Measurements from ENCODE around the gene ZNF628. TPM values are rescaled to one million over a fixed set of nuclear protein-coding genes. Genes with fewer than 3 reads are reported as not detected.

The ZNF628 gene
- polyA plus RNA-seq, 3 donors from 2014 or later: 0.14 to 0.72 (median 0.21) TPM

- no peak for DNase-seq
- H3K9me3 Mint-ChIP-seq: no peaks in the 10 kb centered on the region
- peak overlapping the region in 1 of 6 donors; percentile 50 for H3K27ac Mint-ChIP-seq
- H3K4me1 Mint-ChIP-seq: peaks cover 6 to 14% of the 10 kb centered on the region in 2 donors
- H3K27me3 Mint-ChIP-seq (ENCODE audit: low read depth in 3 of 3): peaks cover 7 to 11% (median 8%) of the 10 kb centered on the region in 3 donors
- peaks cover 0 to 10% (median 6%) of the 10 kb centered on the region in 3 donors for H3K36me3 Mint-ChIP-seq
- H3K4me3 Mint-ChIP-seq: peak overlapping the region in 4 of 5 donors; percentile 18 to 33 (median 26)
Measured at GRCh38 chr19:55453511-55454260, 22.7 kb upstream of the ZNF628 start.

GRCh38 chr19:55454787-55455243, 21.6 kb upstream of the ZNF628 start:
- Mint-ChIP-seq H3K4me1 (peaks cover 7 to 14% of the 10 kb centered on the region in 2 donors), H3K27ac (no peak overlapping the region)

GRCh38 chr19:55455576-55456235, 20.7 kb upstream of the ZNF628 start:
- DNase-seq: no peak

More at GRCh38 chr19:55454787-55455243, 21.6 kb upstream of the ZNF628 start:
- Mint-ChIP-seq H3K27me3 (ENCODE audit: low read depth in 3 of 3) (peaks cover 7 to 10% (median 8%) of the 10 kb centered on the region in 3 donors), H3K4me3 (no peak overlapping the region), H3K9me3 (no peaks in the 10 kb centered on the region), H3K36me3 (peaks cover 0 to 10% (median 6%) of the 10 kb centered on the region in 3 donors)
- peak in 2 of 3 donors; percentile 25 to 35 for DNase-seq

GRCh38 chr19:55456347-55456746, 20.1 kb upstream of the ZNF628 start:
- DNase-seq: no peak
- peaks cover 10 to 19% of the 10 kb centered on the region in 2 donors for H3K4me1 Mint-ChIP-seq
- H3K4me3 Mint-ChIP-seq: no peak overlapping the region
- no peak overlapping the region for H3K27ac Mint-ChIP-seq
- no peaks in the 10 kb centered on the region for H3K9me3 Mint-ChIP-seq
- peaks cover 6 to 8% (median 6%) of the 10 kb centered on the region in 3 donors for H3K27me3 Mint-ChIP-seq (ENCODE audit: low read depth in 3 of 3)
- H3K36me3 Mint-ChIP-seq: peaks cover 0 to 10% (median 6%) of the 10 kb centered on the region in 3 donors

More at GRCh38 chr19:55455576-55456235, 20.7 kb upstream of the ZNF628 start:
- no peak overlapping the region for H3K4me3 Mint-ChIP-seq
- H3K36me3 Mint-ChIP-seq: peaks cover 0 to 10% (median 6%) of the 10 kb centered on the region in 3 donors
- H3K27me3 Mint-ChIP-seq (ENCODE audit: low read depth in 3 of 3): peaks cover 7 to 8% (median 8%) of the 10 kb centered on the region in 3 donors
- H3K4me1 Mint-ChIP-seq: peaks cover 11 to 16% of the 10 kb centered on the region in 2 donors
- H3K27ac Mint-ChIP-seq: no peak overlapping the region
- H3K9me3 Mint-ChIP-seq: no peaks in the 10 kb centered on the region

- Mint-ChIP-seq H3K36me3 (peaks cover 0 to 10% (median 6%) of the 10 kb centered on the region in 3 donors), H3K27ac (no peak overlapping the region), H3K4me1 (peaks cover 24 to 25% of the 10 kb centered on the region in 2 donors), H3K27me3 (ENCODE audit: low read depth in 3 of 3) (peaks cover 10 to 12% (median 10%) of the 10 kb centered on the region in 3 donors), H3K4me3 (no peak overlapping the region), H3K9me3 (no peaks in the 10 kb centered on the region)
- no peak for DNase-seq
Measured at GRCh38 chr19:55457683-55458457, 18.5 kb upstream of the ZNF628 start.

GRCh38 chr19:55459551-55459949, 16.9 kb upstream of the ZNF628 start:
- DNase-seq: no peak
- H3K36me3 Mint-ChIP-seq: no peaks in the 10 kb centered on the region
- H3K27me3 Mint-ChIP-seq (ENCODE audit: low read depth in 3 of 3): peaks cover 4 to 9% (median 8%) of the 10 kb centered on the region in 3 donors
- no peaks in the 10 kb centered on the region for H3K9me3 Mint-ChIP-seq
- peaks cover 19 to 25% of the 10 kb centered on the region in 2 donors for H3K4me1 Mint-ChIP-seq
- peak overlapping the region in 3 of 6 donors; percentile 6 to 49 (median 17) for H3K27ac Mint-ChIP-seq
- H3K4me3 Mint-ChIP-seq: peak overlapping the region in 2 of 5 donors; percentile 90 to 92

DNA sequence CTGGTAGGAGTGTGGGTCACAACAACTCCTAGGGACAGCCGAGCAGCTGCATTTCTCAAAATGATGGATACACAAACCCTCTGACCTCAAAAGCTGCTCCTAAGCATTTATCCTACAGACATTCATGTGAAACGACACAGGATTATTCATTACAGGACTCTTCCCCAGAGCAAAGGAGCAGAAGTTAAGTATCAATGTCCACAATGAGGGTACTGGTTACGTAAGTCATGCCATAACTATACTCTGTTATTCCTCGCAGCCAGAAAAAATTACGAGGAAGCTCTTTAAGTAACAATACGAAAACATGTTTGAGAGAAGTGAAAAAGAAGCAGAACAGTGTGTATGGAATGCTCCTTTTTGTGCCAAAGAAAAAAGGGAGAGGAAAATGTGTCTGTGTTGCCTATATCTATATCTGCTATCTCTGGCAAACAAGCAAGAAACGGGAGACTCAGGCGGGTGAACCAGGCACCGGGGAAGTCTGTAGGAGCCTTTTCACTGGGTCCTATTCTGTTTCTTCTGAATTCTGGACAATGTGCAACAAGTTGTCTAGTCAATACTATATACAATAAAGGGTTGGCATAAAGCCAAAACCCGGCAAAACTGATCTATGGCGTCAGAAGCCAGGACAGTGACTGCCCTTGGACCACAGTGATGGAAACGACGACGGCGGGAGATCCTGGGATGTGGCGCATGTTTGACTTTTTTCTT, 16.3 kb upstream of the ZNF628 start:
- Mint-ChIP-seq H3K36me3 (no peaks in the 10 kb centered on the region), H3K4me3 (peak overlapping the region; percentile 82 to 93 (median 90)), H3K27me3 (ENCODE audit: low read depth in 3 of 3) (peaks cover 4 to 9% (median 8%) of the 10 kb centered on the region in 3 donors), H3K27ac (peak overlapping the region; percentile 6 to 75 (median 62)), H3K4me1 (peaks cover 19 to 25% of the 10 kb centered on the region in 2 donors), H3K9me3 (no peaks in the 10 kb centered on the region)
- DNase-seq: no peak

DNA sequence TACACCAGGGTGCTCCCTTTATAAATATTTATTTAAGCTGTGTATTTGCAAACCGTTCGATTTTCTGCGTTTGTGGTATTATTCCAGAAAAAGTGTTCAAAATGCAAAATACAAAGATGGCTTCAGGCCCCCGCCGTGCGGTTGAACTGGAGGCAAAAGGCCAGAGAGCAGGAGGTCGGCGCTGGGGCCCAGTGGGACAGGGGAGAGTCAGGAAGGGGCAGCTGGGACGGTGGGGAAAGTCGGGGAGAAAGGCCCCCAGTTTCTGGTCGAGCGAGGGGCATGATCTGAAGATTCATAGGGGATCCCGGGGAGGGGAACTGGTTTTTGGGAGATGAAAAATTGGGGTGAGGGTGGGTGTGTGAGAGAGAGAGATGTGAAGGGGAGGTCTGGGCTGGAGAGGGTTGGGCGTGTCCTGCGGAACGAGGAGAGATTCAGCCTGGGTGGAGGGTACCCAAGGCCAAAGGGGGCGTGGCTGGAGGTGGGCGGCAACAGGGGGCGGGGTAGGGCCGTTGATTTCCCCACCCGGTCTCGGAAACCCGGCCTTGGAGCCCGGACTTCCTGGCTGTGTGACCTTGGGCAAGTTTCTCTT, 15.7 kb upstream of the ZNF628 start:
- no peaks in the 10 kb centered on the region for H3K36me3 Mint-ChIP-seq
- no peaks in the 10 kb centered on the region for H3K9me3 Mint-ChIP-seq
- H3K4me3 Mint-ChIP-seq: peak overlapping the region; percentile 82 to 93 (median 90)
- peak in 1 of 3 donors; percentile 24 for DNase-seq
- peaks cover 19 to 25% of the 10 kb centered on the region in 2 donors for H3K4me1 Mint-ChIP-seq
- peaks cover 4 to 9% (median 8%) of the 10 kb centered on the region in 3 donors for H3K27me3 Mint-ChIP-seq (ENCODE audit: low read depth in 3 of 3)
- peak overlapping the region; percentile 84 to 95 (median 89) for H3K27ac Mint-ChIP-seq

DNA sequence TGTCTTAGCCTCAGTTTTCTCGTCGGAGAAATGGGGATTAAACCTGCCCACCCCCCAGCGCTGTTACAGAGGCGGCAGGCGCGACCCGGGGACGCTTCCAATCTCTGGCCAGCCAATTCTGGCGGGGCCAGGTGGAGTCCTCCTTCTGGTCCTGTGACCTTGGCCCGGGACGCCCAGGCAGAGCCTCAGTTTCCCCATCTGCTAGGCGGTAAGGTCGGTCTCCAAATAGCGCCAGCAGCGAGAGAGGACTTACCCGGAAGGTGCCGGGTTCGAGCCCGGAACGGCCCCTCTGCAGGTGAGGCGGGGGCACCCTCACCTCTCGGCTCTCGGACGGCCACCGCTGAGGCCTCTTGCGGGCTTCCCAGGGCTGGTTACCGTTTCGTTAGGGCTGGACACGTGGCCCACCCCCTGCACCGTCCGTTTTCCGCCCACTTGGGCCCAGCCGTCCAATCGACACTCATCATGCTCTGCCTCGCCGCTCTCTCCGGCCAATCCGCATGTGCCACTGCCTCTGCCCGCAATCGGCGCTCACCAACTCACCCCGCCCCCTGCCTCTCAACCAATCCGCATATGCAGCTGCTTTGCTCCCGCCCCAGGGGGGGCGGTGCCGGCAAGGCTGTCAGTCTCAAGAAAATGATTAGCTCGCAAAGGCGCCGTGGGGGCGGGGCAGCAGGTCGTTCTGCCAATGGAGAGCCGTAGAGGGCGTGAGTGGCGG, 15.0 kb upstream of the ZNF628 start, which contains the start of gene ISOC2:
Gene ISOC2, minus strand, starts transcription at position 384 of the 715 bp plus-strand sequence. CDS start 5,156 bp downstream, outside the sequence.
- Mint-ChIP-seq H3K9me3 (no peaks in the 10 kb centered on the region), H3K36me3 (no peaks in the 10 kb centered on the region), H3K27ac (peak within 1 kb of the TSS; percentile 84 to 95 (median 89)), H3K27me3 (ENCODE audit: low read depth in 3 of 3) (peaks cover 6 to 9% (median 8%) of the 10 kb centered on the region in 3 donors), H3K4me3 (peak within 1 kb of the TSS; percentile 82 to 93 (median 90)), H3K4me1 (peaks cover 19 to 25% of the 10 kb centered on the region in 2 donors)
- DNase-seq: peak; percentile 100

DNA sequence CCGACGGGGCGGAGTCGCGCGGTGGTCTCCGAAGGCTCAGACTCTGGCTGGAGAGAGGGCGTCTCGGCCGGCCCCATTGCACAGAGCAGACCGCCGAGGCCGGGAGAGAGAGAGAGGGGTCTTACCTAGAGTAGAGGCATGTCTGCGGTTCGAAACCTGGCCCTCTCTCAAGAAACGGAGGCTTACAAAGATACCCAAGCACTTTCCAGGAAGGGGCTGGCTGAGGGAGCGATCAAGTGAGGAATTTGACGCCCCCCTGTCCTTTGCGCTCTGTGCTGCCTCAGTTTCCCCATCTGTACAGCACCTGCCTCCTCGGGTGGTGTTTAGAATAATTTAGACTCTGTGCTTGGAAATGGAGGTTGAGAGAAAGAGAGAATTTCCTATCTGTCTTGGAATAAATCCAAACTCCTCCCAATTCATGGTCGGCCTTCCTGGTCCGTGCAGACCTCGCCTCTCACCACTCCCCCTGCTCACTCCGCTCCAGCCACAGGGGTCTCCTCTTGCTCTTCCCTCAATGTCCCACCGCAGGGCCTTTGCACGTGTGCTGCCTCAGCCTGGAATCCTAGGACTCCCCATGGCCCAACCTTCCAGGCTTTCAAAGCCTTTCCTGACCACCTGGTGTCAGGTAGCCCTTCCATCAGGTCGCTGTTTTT, 14.3 kb upstream of the ZNF628 start:
- Mint-ChIP-seq H3K4me1 (peaks cover 19 to 25% of the 10 kb centered on the region in 2 donors), H3K36me3 (no peaks in the 10 kb centered on the region), H3K27ac (peak overlapping the region; percentile 84 to 95 (median 89)), H3K4me3 (peak overlapping the region; percentile 82 to 93 (median 90)), H3K9me3 (no peaks in the 10 kb centered on the region), H3K27me3 (ENCODE audit: low read depth in 3 of 3) (peaks cover 6 to 9% (median 8%) of the 10 kb centered on the region in 3 donors)
- no peak for DNase-seq

DNA sequence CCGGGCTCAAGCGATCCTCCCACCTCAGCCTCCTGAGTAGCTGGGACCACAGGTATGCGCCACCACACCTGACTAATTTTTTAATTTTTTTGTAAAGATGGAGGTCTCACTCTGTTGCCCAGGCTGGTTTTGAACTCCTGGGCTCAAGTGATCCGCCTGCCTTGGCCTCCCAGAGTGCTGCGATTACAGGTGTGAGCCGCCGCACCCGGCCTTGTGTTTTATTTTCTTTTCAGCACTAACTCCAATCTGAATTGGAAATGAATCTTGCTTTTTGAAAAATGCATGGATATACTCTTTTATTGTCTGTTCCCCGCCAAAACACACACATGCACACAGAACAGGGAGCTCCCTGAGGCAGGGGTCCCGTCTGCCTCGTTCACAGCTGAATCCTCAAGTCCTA, 13.7 kb upstream of the ZNF628 start:
- Mint-ChIP-seq H3K27ac (peak overlapping the region in 3 of 6 donors; percentile 45 to 95 (median 94)), H3K4me3 (peak overlapping the region; percentile 38 to 93 (median 90)), H3K4me1 (peaks cover 19 to 25% of the 10 kb centered on the region in 2 donors), H3K36me3 (no peaks in the 10 kb centered on the region), H3K9me3 (no peaks in the 10 kb centered on the region), H3K27me3 (ENCODE audit: low read depth in 3 of 3) (peaks cover 8 to 9% (median 8%) of the 10 kb centered on the region in 3 donors)
- DNase-seq: no peak

All from immature natural killer cell (primary cell).